ENCODE results near the gene MYNN. TPM values are rescaled to one million over a fixed set of nuclear protein-coding genes. Genes with fewer than 3 reads are reported as not detected.

Gene MYNN
- total RNA-seq, 2 experiments from 2014 or later, result 15.7 to 16.4 TPM

DNA sequence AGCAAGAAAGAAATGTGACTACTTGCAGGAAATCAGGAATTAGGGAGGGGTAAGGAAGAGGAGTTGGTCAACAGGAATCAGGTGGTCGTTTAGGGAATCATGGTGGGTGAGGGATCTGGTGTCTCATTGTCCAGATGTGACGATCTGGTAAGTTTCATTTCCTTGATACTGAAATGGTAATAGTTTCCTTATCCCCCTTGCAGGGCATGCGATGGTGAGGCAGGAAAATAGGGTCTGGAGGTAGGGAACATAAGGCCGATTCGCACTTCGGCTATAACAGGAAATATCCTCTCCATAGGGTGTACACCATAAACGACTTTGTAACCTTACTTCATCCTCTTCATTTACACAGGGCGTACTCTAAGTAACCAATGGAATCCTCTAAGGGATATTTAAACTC lies 40.1 kb downstream of the MYNN start:
- ChIA-PET CTCF (interaction anchor here (0.7 to 1.1 kb wide), 4 partner anchors 10 to 187 kb away, joined by 3 to 6 read pairs (median 3); partner anchors contain the start of gene MYNN), POLR2A (interaction anchor here (0.6 to 4.2 kb wide), 4 partner anchors 13 to 1433 kb away, joined by 3 to 43 read pairs (median 4); partner anchors contain the start of genes MYNN and TERC)
- Mint-ChIP-seq H3K9me3 (ENCODE audit: insufficient read depth) (peaks cover 24% of the 10 kb centered on the region), H3K36me3 (ENCODE audit: low read depth) (peaks cover 18% of the 10 kb centered on the region), H3K4me3 (peak overlapping the region; percentile 78), H3K27ac (peak overlapping the region; percentile 88), H3K4me1 (ENCODE audit: low read depth) (peaks cover 51% of the 10 kb centered on the region), H3K27me3 (ENCODE audit: low read depth) (peaks cover 6% of the 10 kb centered on the region)
- DNase-seq, result peak; percentile 25
- peak; percentile 1 for ATAC-seq

DNA sequence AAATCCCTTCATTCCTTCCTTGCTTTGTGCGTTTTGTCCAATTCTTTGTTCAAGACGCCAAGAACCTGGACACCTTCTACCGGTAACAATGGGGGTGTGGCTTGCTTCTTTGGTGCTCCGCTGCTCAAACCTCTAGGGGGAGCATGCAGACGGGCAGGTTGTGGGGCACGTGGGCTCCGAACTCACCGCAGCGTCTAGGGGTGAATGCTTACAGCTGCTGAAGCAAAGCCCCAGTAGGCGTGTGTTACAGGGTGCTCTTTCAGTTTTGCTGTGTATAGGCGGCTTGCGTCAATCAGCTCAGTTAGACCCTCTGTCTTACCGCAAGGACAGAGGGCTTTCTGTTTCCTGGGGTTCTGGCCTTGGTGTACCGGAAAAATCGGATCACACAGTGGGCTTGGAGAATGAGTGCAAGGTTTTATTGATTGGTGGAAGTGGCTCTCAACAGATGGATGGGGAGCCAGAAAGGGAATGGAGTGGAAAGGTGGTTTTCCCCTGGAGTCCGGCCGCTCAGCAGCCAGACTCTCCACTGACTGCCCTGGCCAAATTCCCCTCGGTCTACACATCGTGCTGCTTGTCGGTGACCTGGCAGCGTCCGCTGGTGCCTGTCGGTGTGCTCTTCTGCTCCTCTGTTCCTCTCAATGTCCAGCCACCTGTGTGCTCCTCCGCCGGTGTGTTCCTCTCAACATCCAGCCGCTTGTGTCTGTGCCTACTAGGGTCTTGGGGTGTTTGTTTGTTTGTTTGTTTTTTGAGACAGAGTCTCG lies 40.7 kb downstream of the MYNN start:
- POLR2A ChIA-PET, result interaction anchor here (1.4 to 4.2 kb wide), 2 partner anchors 41 to 49 kb away, joined by 4 to 43 read pairs; partner anchors contain the start of genes MYNN and TERC
- peak overlapping the region; percentile 88 for H3K27ac Mint-ChIP-seq
- CTCF ChIA-PET, result interaction anchor here (0.7 to 1.1 kb wide), 6 partner anchors 9 to 153 kb away, joined by 3 to 6 read pairs (median 3); partner anchors contain the start of genes MYNN and SEC62
- peaks cover 24% of the 10 kb centered on the region for H3K9me3 Mint-ChIP-seq (ENCODE audit: insufficient read depth)
- peak; percentile 72 for ATAC-seq
- H3K4me3 Mint-ChIP-seq, result peak overlapping the region; percentile 78
- peak; percentile 92 for DNase-seq
- H3K4me1 Mint-ChIP-seq (ENCODE audit: low read depth), result peaks cover 44% of the 10 kb centered on the region
- peaks cover 15% of the 10 kb centered on the region for H3K36me3 Mint-ChIP-seq (ENCODE audit: low read depth)
- H3K27me3 Mint-ChIP-seq (ENCODE audit: low read depth), result peaks cover 7% of the 10 kb centered on the region

DNA sequence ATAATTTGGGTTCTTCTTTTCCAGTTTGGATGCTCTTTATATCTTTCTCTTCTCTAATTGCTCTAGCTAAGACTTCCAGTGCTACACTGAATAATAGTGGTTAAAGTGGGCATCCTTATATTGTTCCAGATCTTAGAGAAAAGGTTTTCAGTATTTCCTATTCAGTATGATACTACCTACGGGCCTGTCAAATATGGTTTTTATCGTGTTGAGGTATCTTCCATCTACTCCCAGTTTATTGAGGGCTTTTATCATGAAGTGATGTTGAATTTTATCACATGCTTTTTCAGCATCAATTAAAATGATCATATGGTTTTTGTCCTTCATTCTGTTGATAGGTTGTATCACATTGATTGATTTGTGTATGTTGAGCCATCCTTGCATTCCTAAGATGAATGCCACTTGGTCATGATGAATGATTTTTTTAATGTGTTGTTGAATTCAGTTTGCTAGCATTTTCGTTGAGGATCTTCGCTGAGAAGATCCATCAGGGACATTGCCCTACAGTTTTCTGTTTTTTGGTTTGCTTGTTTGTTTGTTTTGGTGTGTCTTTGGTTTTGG lies 42.5 kb downstream of the MYNN start:
- H3K9me3 Mint-ChIP-seq (ENCODE audit: insufficient read depth), result peaks cover 24% of the 10 kb centered on the region
- H3K4me1 Mint-ChIP-seq (ENCODE audit: low read depth), result peaks cover 31% of the 10 kb centered on the region
- CTCF ChIA-PET, result no interaction called here
- no peak overlapping the region for H3K27ac Mint-ChIP-seq
- peaks cover 10% of the 10 kb centered on the region for H3K36me3 Mint-ChIP-seq (ENCODE audit: low read depth)
- H3K27me3 Mint-ChIP-seq (ENCODE audit: low read depth), result peaks cover 7% of the 10 kb centered on the region
- no peak overlapping the region for H3K4me3 Mint-ChIP-seq
- ATAC-seq (no peak), DNase-seq (no peak)
- POLR2A ChIA-PET, result interaction anchor here (0.6 kb wide), 1 partner anchor 37 kb away, joined by 3 read pairs; no protein-coding TSS in a partner anchor

DNA sequence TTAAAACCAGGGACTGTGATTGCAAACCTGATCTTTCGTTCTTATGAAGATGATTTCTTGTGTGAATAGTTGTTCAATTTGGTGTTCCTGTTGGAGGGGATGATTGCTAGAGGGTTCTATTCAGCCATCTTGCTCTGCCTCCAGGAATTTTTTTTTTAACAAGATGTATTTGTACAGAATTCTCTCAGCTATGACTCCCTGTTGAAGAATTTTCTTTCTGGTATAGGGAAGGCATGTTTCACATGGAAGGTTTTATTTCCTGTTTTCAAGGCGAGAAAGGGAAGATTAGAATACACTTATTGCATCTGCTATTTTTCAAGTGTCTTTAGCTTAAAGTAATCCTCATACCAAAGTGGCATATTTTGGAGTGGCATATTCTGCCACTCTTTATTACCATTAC lies 45.1 kb downstream of the MYNN start:
- peaks cover 11% of the 10 kb centered on the region for H3K27me3 Mint-ChIP-seq (ENCODE audit: low read depth)
- H3K36me3 Mint-ChIP-seq (ENCODE audit: low read depth), result peaks cover 7% of the 10 kb centered on the region
- H3K4me3 Mint-ChIP-seq, result no peak overlapping the region
- no peak overlapping the region for H3K27ac Mint-ChIP-seq
- CTCF ChIA-PET, result no interaction called here
- POLR2A ChIA-PET, result no interaction called here
- DNase-seq (no peak), ATAC-seq (no peak)
- H3K4me1 Mint-ChIP-seq (ENCODE audit: low read depth), result peaks cover 11% of the 10 kb centered on the region
- H3K9me3 Mint-ChIP-seq (ENCODE audit: insufficient read depth), result peaks cover 24% of the 10 kb centered on the region

DNA sequence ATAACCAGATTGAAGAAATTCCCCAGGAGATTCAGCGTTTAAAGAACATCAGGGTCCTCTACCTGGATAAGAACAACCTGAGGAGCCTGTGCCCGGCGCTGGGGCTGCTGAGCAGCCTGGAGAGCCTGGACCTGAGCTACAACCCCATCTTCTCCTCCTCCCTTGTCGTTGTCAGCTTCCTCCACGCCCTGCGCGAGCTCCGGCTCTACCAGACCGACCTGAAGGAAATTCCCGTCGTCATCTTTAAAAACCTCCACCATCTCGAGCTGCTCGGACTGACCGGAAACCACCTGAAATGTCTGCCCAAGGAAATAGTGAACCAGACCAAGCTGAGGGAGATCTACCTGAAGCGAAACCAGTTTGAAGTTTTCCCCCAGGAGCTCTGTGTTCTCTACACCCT lies 48.9 kb downstream of the MYNN start:
- ATAC-seq, result no peak
- CTCF ChIA-PET, result interaction anchor here (1.3 kb wide), 1 partner anchor 8 kb away, joined by 3 read pairs; no protein-coding TSS in a partner anchor
- Mint-ChIP-seq H3K9me3 (ENCODE audit: insufficient read depth) (peaks cover 1% of the 10 kb centered on the region), H3K27me3 (ENCODE audit: low read depth) (peaks cover 14% of the 10 kb centered on the region), H3K36me3 (ENCODE audit: low read depth) (no peaks in the 10 kb centered on the region), H3K27ac (no peak overlapping the region), H3K4me3 (no peak overlapping the region), H3K4me1 (ENCODE audit: low read depth) (no peaks in the 10 kb centered on the region)
- POLR2A ChIA-PET, result no interaction called here
- DNase-seq, result no peak

DNA sequence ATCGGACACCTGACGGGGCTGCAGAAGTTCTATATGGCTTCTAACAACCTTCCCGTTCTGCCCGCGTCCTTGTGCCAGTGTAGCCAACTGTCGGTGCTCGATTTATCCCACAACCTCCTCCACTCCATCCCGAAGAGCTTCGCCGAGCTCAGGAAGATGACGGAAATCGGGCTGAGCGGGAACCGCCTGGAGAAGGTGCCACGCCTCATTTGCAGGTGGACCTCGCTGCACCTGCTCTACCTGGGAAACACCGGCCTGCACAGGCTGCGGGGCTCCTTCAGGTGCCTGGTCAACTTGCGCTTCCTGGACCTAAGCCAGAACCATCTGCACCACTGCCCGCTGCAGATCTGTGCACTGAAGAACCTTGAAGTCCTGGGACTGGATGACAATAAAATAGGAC lies 49.3 kb downstream of the MYNN start:
- Mint-ChIP-seq H3K9me3 (ENCODE audit: insufficient read depth) (no peaks in the 10 kb centered on the region), H3K36me3 (ENCODE audit: low read depth) (no peaks in the 10 kb centered on the region), H3K4me3 (no peak overlapping the region), H3K4me1 (ENCODE audit: low read depth) (no peaks in the 10 kb centered on the region), H3K27me3 (ENCODE audit: low read depth) (peaks cover 14% of the 10 kb centered on the region), H3K27ac (no peak overlapping the region)
- POLR2A ChIA-PET, result no interaction called here
- no peak for ATAC-seq
- CTCF ChIA-PET, result interaction anchor here (1.3 kb wide), 1 partner anchor 9 kb away, joined by 3 read pairs; no protein-coding TSS in a partner anchor
- DNase-seq, result no peak

DNA sequence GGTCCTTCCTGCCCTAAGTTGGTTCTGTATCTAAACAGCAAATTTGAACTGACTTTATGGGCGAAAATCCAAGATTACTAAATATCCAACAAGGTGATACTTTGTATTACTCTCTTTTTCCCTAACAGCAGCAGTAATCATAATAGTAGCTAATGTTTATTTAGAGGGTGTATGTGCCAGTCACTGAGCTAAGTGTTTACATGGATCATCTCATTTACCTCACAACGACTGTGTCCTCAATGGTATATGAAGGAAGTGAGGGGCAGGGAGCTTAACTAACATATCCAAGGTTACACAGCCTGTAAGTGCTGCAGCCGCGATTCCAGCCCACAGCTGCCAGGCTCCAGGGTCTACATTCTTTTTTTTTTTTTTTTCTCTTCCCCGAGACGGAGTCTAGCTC lies 49.8 kb downstream of the MYNN start:
- Mint-ChIP-seq H3K4me3 (no peak overlapping the region), H3K27ac (no peak overlapping the region), H3K4me1 (ENCODE audit: low read depth) (no peaks in the 10 kb centered on the region), H3K27me3 (ENCODE audit: low read depth) (peaks cover 12% of the 10 kb centered on the region), H3K36me3 (ENCODE audit: low read depth) (no peaks in the 10 kb centered on the region), H3K9me3 (ENCODE audit: insufficient read depth) (no peaks in the 10 kb centered on the region)
- no peak for DNase-seq
- no peak for ATAC-seq
- ChIA-PET CTCF (interaction anchor here (1.3 kb wide), 1 partner anchor 9 kb away, joined by 3 read pairs; no protein-coding TSS in a partner anchor), POLR2A (no interaction called here)

DNA sequence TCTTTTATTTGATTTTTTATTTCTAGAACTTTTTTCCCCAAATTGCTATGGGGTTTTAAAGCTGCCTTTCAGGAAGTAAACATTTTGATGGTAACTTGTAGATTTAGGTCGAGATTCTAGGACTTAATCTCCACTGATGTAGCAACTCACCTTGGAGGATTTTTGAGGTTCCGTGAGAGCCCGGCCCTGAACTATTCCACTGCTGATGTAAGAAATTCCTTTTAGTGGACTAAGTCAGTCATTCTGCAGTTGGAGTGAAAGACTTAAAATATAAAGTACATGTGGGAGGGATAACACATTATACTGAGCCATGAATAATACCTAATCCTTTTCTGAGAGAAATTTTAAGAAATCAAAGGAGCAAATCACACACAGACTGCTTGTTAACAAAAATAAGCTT lies 52.1 kb downstream of the MYNN start:
- CTCF ChIA-PET, result interaction anchor here (0.5 kb wide), 1 partner anchor 218 kb away, joined by 3 read pairs; no protein-coding TSS in a partner anchor
- ATAC-seq, result no peak
- Mint-ChIP-seq H3K36me3 (ENCODE audit: low read depth) (no peaks in the 10 kb centered on the region), H3K27ac (no peak overlapping the region), H3K4me3 (no peak overlapping the region), H3K4me1 (ENCODE audit: low read depth) (peaks cover 8% of the 10 kb centered on the region), H3K9me3 (ENCODE audit: insufficient read depth) (no peaks in the 10 kb centered on the region), H3K27me3 (ENCODE audit: low read depth) (peaks cover 8% of the 10 kb centered on the region)
- no peak for DNase-seq
- POLR2A ChIA-PET, result no interaction called here

DNA sequence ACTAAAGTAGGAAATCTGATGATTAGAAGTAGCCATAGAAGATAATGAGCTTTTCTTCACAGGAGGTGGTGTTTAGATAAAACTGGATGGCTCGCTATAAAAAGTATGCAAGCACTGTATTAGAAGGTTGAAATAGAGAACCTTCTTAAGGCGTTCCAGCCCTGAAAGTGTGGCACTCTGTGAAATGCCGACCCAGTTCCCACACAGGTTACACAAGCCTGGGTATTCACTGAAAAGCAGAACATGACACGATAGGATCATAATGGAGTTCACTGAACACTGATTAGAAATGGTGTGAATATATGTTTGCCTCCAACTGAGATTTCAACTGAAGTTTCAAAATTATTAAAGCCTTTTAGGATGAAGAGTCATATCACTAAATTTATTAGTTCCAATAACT lies 54.5 kb downstream of the MYNN start:
- Mint-ChIP-seq H3K36me3 (ENCODE audit: low read depth) (no peaks in the 10 kb centered on the region), H3K9me3 (ENCODE audit: insufficient read depth) (no peaks in the 10 kb centered on the region), H3K4me3 (no peak overlapping the region), H3K27ac (no peak overlapping the region), H3K4me1 (ENCODE audit: low read depth) (peaks cover 10% of the 10 kb centered on the region), H3K27me3 (ENCODE audit: low read depth) (peaks cover 4% of the 10 kb centered on the region)
- no peak for ATAC-seq
- ChIA-PET CTCF (no interaction called here), POLR2A (interaction anchor here (1.5 kb wide), 1 partner anchor 15 kb away, joined by 3 read pairs; the partner anchor contains the start of genes LRRC34 and LRRIQ4)
- DNase-seq, result no peak

DNA sequence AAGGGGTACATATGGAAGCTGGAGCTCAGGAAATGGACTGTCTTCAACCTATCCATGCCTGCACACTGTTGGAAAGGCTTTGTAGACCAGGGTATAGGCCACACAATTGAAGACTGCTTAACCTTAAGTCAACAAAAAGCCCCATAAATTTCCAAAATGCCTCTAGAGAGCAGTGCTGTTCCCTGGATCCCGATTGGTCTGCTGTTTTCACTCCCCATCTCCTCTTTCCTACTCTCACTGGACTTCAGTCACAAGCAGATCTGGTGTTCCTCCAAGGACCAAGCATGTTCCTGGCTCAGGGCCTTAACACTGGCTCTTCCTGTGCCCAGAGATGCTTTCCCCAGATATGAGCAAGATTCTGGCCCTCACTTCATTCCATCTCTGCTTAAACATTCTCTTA lies 62.3 kb downstream of the MYNN start:
- ChIA-PET POLR2A (no interaction called here), CTCF (no interaction called here)
- peaks cover 19% of the 10 kb centered on the region for H3K27me3 Mint-ChIP-seq (ENCODE audit: low read depth)
- no peak overlapping the region for H3K27ac Mint-ChIP-seq
- no peaks in the 10 kb centered on the region for H3K36me3 Mint-ChIP-seq (ENCODE audit: low read depth)
- ATAC-seq (no peak), DNase-seq (no peak)
- no peaks in the 10 kb centered on the region for H3K4me1 Mint-ChIP-seq (ENCODE audit: low read depth)
- no peak overlapping the region for H3K4me3 Mint-ChIP-seq
- H3K9me3 Mint-ChIP-seq (ENCODE audit: insufficient read depth), result no peaks in the 10 kb centered on the region

DNA sequence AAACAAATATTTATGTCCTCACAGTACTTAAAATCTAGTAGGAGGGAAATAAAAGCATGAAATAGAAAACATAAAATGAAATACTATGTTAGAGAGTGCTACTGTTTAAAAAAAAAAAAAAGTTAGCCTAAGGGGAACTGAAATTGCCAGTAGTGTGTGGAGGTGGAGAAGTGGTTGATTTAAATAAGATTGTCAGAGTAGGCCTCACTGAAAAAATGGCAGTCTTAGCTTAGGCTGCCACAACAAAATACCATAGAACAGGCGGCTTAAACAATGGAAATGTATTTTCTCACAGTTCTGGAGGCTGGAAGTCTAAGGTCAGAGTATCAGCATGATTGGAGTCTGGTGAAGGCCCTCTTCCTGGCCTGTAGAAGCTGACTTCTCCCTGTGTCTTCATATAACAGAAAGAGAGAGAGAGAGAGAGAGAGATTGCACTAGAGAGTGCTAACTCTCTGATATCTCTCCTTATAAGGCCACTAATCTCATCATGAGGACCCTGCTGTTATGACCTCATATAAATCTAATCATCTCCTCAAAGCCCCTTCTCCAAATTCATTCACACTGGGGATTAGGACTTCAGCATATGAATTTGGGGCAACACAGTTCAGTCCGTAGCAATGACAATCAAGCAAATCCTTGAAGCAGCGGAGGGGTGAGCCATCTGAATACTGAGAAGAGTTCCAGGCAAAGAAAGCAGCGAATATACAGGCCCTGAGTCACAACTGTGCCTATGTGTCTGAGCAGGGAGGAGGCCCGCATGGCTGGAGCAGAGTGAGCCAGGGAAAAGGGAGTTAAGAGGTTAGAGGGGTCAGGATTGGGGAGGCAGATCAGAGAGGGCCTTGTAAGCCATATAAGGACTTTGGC lies 63.1 kb downstream of the MYNN start:
- ChIA-PET CTCF (no interaction called here), POLR2A (no interaction called here)
- ATAC-seq, result no peak
- no peak for DNase-seq
- Mint-ChIP-seq H3K36me3 (ENCODE audit: low read depth) (no peaks in the 10 kb centered on the region), H3K27me3 (ENCODE audit: low read depth) (peaks cover 25% of the 10 kb centered on the region), H3K4me1 (ENCODE audit: low read depth) (no peaks in the 10 kb centered on the region), H3K4me3 (no peak overlapping the region), H3K9me3 (ENCODE audit: insufficient read depth) (no peaks in the 10 kb centered on the region), H3K27ac (no peak overlapping the region)

Measured in activated CD8-positive, alpha-beta T cell treated with anti-CD3 and anti-CD28 coated beads, Interleukin-2, amount 10 ng/mL, durations not matched to agents 7 days and 5 days (primary cell).